Esophagus squamous epithelium (tissue), 4 donors: Measurements from ENCODE around the gene INTS13.

Experiments used
- CTCF ChIP-seq, 6 experiments: fragments of 450-650 bp in 4 of 6; fragments of 200-600 bp in 2 of 6; sonication (generic) in 2 of 6; IDR thresholded peaks; one replicate each; pipeline ENCODE4 v1.5.1; 2016 to 2019; ENCODE audit warnings: antibody characterized with exemption in 6 of 6, mild to moderate bottlenecking in 4 of 6, moderate library complexity in 4 of 6
- POLR2A ChIP-seq, 4 donors: fragments of 450-650 bp; IDR thresholded peaks; one replicate each; pipeline ENCODE4 v1.6.1; 2017; ENCODE audit warnings: antibody characterized with exemption in 4 of 4, mild to moderate bottlenecking in 4 of 4, moderate library complexity in 3 of 4

DNA sequence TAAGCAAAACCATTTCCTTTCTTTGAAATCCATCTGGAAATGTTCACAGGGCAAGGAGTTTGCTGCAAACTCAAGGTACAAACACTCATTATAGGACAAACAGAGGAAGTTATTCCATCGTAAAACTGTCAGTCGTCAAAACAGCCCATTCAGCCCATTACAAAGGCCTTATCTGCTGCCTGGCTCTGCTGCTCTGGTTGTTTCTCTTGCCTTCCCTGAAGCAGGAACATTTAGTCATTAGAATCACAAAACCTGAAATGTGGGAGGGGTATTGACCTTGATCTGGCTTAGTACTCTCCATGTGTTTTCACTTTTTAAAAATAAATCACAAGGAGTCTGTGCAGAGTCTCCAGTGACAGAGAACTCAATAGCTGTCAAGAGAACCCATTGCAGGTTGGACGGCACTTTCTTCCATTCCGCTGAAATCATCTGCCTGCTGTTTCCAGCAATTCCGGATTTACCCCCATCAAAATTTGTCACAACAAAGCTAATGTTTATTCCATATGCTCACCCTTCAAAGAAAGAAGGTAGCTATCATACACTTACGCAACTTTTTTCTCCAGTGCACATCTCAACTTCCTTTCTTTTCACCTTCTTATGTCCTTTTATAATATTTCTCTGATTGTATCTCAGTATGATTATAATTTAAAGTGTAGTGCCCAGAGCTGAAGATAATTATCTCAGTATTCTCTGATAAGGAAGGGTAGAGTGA lies 80.2 kb downstream of the INTS13 start:
- TF ChIP-seq POLR2A (IDR thresholded peaks at IDR 0.05) (no peak), CTCF (IDR thresholded peaks at IDR 0.05) (no peak)
